ENCODE data around the gene SLC22A16. TPM values are rescaled to one million over a fixed set of nuclear protein-coding genes. Genes with fewer than 3 reads are reported as not detected.

SLC22A16 gene
- total and polyA plus RNA-seq, 2 of the 13 experiments (the other 11 are each of a cell fraction or from before 2014, with no cell fraction given), result 0.04 TPM; not detected in 1

DNA sequence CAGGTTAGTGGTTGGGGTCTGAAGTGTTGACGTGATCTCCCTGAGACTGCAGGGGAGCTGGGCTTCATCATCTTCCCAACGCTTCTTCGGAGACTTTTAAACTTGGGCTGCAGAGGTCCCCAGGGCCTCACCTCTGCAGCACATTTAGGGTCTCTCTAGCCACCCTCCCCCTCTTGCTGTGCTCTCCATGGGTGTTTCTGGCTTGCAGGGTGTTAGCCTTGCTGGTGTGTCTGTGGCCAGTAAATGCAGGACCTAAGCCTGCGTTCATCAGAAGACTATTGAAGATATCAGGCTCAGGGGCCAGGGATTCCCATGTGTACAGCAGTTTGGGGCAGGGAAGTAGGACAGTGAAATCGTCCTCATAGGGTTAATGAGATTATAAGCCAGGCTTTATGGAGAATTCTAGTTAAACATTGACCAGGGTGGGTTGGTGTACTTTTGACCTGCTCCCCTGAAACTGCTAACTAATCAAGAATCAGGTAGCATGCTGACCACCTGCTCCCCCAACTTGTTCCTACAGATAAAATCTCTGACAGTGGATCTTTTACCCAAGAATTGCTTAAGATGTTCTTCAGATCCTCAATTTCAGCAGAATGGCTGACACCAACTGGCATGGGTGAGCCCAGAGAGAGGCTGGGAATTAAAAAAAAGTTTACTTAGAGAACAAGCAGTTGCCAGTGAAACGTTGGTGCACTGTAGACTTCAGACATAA, 57.2 kb downstream of the SLC22A16 start (continued):
- no peak for TF ChIP-seq MTA3 (CRISPR knock-in tag; IDR thresholded peaks at IDR 0.05)
- TF ChIP-seq MEIS2 (CRISPR knock-in tag; IDR thresholded peaks at IDR 0.05), result 0 out of 2 replicates have a peak, but pooled peaks have one; percentile 16
- TF ChIP-seq RBM39 (IDR thresholded peaks at IDR 0.05; ENCODE audit: low read depth, low read length, poor library complexity, severe bottlenecking), result no peak
- no peak for TF ChIP-seq MAFG (CRISPR knock-in tag; IDR thresholded peaks at IDR 0.05)
- TF ChIP-seq ARHGAP35 (CRISPR knock-in tag; IDR thresholded peaks at IDR 0.05; ENCODE audit: borderline replicate concordance), result no peak
- peak; percentile 67 for TF ChIP-seq MIXL1 (CRISPR knock-in tag; IDR thresholded peaks at IDR 0.05)
- no peak for TF ChIP-seq DMAP1 (CRISPR knock-in tag; IDR thresholded peaks at IDR 0.05)
- no peak for TF ChIP-seq ZNF816 (CRISPR knock-in tag; IDR thresholded peaks at IDR 0.05; ENCODE audit: borderline replicate concordance)
- peak; percentile 36 for TF ChIP-seq ZNF883 (CRISPR knock-in tag; IDR thresholded peaks at IDR 0.05; ENCODE audit: not compliant biosample characterization)

- no peaks in the 10 kb centered on the region; the same call in 1 of the 2 replicates for H3K9me3 ChIP-seq (ENCODE audit: low read length)
- BruUV-seq (replicated peaks), result no TSS peak
- peak overlapping the region; percentile 88 for H2AFZ ChIP-seq (ENCODE audit: low read length)
- H3K4me1 ChIP-seq (ENCODE audit: insufficient read depth, low read length), result peaks cover 45% of the 10 kb centered on the region
- ChIA-PET CTCF (ENCODE audit: low intra/inter-chr PET ratio, low total read pairs) (no interaction called here), POLR2A (no interaction called here)
- H3K27ac ChIP-seq (ENCODE audit: extremely low read length, insufficient read depth, low read length), result peak overlapping the region; percentile 85
- H3K79me2 ChIP-seq (ENCODE audit: insufficient read depth, low read length), result no peaks in the 10 kb centered on the region
- 66% methylated on average over 3 of the region's 3 CpGs for WGBS (ENCODE audit: low lambda C conversion rate)
- no peaks in the 10 kb centered on the region for H4K20me1 ChIP-seq (ENCODE audit: insufficient read depth, low read length)
- TF ChIP-seq LCORL (IDR thresholded peaks at IDR 0.05) (no peak), LCORL (CRISPR knock-in tag; IDR thresholded peaks at IDR 0.05) (no peak), BCL6 (CRISPR knock-in tag; IDR thresholded peaks at IDR 0.05) (peak; percentile 62; the same call in 1 of the 2 replicates), ZNF784 (CRISPR knock-in tag; IDR thresholded peaks at IDR 0.05; ENCODE audit: borderline replicate concordance) (no peak)
- DNase-seq (ENCODE audit: low spot score) (no peak), ATAC-seq (no peak), FAIRE-seq (no peak)
- H3K27me3 ChIP-seq (ENCODE audit: control insufficient read depth in 1 of 2, insufficient read depth in 2 of 2, low read length in 2 of 2), result no peaks in the 10 kb centered on the region; a peak in 1 of 5 replicates
- no peaks in the 10 kb centered on the region for H3K36me3 ChIP-seq (replicated peaks in 1 of 2; ENCODE audit: control insufficient read depth in 1 of 2, insufficient read depth in 2 of 2, low read length in 2 of 2)
- in situ Hi-C loops (cut with HindIII; ENCODE audit: extremely low pct_ligation_motif_present, low pct_unique_long_range_greater_than_20kb), result no loop called here
- peak overlapping the region; percentile 99 for H3K4me2 ChIP-seq (ENCODE audit: low read depth, low read length)
- intact Hi-C loops (cut with micrococcal nuclease; ENCODE audit: unreplicated experiment), result no loop called here
- peak overlapping the region; percentile 58 for H3K9ac ChIP-seq (ENCODE audit: insufficient read depth, low read depth, low read length)
- H3K4me3 ChIP-seq (replicated peaks in 1 of 3; ENCODE audit: insufficient read depth in 1 of 3, low read depth in 2 of 3, low read length in 3 of 3), result peak overlapping the region in 2 of 3 experiments; percentile 42 to 65; a peak in 3 of 6 replicates
These were observed 57.8 kb downstream of the SLC22A16 start for GRCh38 chr6:110418594-110418993.

Data from HepG2 (cell line).